DOHH2 (cell line): ENCODE results near the gene PHACTR2.

Source experiments
- H3F3A ChIP-seq: fragments of 200-600 bp; sonication (generic), shearing (Covaris generic); 2 replicates; pipeline ENCODE4 v1.6.0; 2016; ENCODE audit warnings: antibody characterized with exemption, mild to moderate bottlenecking; ENCODE audit not compliant: control insufficient read depth, insufficient read depth
- H3K27ac ChIP-seq: fragments of 200-600 bp; sonication (generic); 2 replicates; pipeline ENCODE4 v1.5.1; 2014; ENCODE audit warnings: low read depth, mild to moderate bottlenecking, low read length, moderate library complexity
- H3K27me3 ChIP-seq: fragments of 200-600 bp; sonication (generic); 2 replicates; pipeline ENCODE4 v1.6.1; 2014; ENCODE audit warnings: mild to moderate bottlenecking, low read length, mixed read lengths; ENCODE audit not compliant: control insufficient read depth
- H3K36me3 ChIP-seq: fragments of 200-600 bp; sonication (generic); 2 replicates; pipeline ENCODE4 v1.6.1; 2014; ENCODE audit warnings: mild to moderate bottlenecking, low read length, moderate library complexity, mixed read lengths; ENCODE audit not compliant: control insufficient read depth
- H3K4me1 ChIP-seq: fragments of 200-600 bp; sonication (generic); 2 replicates; pipeline ENCODE4 v1.6.1; 2014; ENCODE audit warnings: mild to moderate bottlenecking, low read length, mixed read lengths; ENCODE audit not compliant: control insufficient read depth
- H3K4me2 ChIP-seq: fragments of 200-600 bp; sonication (generic); 2 replicates; pipeline ENCODE4 v1.6.0; 2014; ENCODE audit warnings: mild to moderate bottlenecking, low read length, moderate library complexity
- H3K4me3 ChIP-seq: fragments of 200-600 bp; sonication (generic); 2 replicates; pipeline ENCODE4 v1.5.1; 2014; ENCODE audit warnings: mild to moderate bottlenecking, low read length, mixed read lengths
- H3K79me2 ChIP-seq: fragments of 200-600 bp; sonication (generic); 2 replicates; pipeline ENCODE4 v1.6.1; 2014; ENCODE audit warnings: mild to moderate bottlenecking, low read length, mixed read lengths; ENCODE audit not compliant: control insufficient read depth
- H3K9me2 ChIP-seq: fragments of 200-600 bp; sonication (generic); replicated peaks from 2 replicates; pipeline ENCODE4 v1.6.1; 2014; ENCODE audit warnings: mild to moderate bottlenecking, low read length, mixed read lengths; ENCODE audit not compliant: control insufficient read depth
- H3K9me3 ChIP-seq: fragments of 200-600 bp; sonication (generic); 2 replicates; pipeline ENCODE4 v1.6.1; 2014; ENCODE audit warnings: antibody characterized with exemption, low read length, mixed read lengths; ENCODE audit not compliant: control insufficient read depth, insufficient read depth
- H4K20me1 ChIP-seq: fragments of 200-600 bp; sonication (generic); 2 replicates; pipeline ENCODE4 v1.6.0; 2014; ENCODE audit warnings: low read depth, mild to moderate bottlenecking, antibody characterized with exemption, low read length, moderate library complexity; ENCODE audit not compliant: control insufficient read depth, insufficient read depth
- EZH2phosphoT487 ChIP-seq: fragments of 200-600 bp; sonication (generic); IDR thresholded peaks from 2 replicates; pipeline ENCODE4 v1.6.1; 2017; ENCODE audit warnings: borderline replicate concordance, mild to moderate bottlenecking, antibody characterized with exemption, low read length, moderate library complexity, mixed read lengths
- TF ChIP-seq, protein P1 (sequence below): fragments of 200-600 bp; sonication (generic); IDR thresholded peaks from one replicate; pipeline ENCODE4 v1.5.1; 2014; ENCODE audit warnings: antibody characterized with exemption, mild to moderate bottlenecking, low read depth, low read length; ENCODE audit not compliant: poor library complexity, severe bottlenecking

Gene PHACTR2

DNA sequence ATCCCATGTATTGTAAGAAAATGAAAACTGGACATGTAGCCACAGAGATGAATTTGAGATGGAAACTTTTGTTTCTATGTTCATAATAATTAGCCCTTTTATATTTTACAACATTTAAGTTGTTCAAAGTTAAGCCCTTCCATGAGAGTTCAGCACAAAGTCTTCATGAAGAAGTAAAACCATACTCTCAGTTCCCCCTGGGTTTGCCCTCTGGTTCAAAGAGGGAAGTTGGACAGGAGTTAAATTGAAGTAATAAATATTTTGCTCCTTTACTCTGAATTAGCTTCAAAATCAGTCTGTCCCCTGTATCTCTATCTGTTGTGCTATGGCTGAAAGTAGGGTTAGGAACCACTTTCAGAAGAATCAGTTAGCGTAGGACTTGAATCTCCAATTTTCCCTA lies 31.1 kb downstream of the PHACTR2 start:
- H3F3A ChIP-seq, result no peaks in the 10 kb centered on the region
- no peaks in the 10 kb centered on the region for H4K20me1 ChIP-seq
- H3K9me3 ChIP-seq, result no peaks in the 10 kb centered on the region
- no peaks in the 10 kb centered on the region for H3K4me1 ChIP-seq
- no peaks in the 10 kb centered on the region for H3K27me3 ChIP-seq
- TF ChIP-seq, protein P1, sequence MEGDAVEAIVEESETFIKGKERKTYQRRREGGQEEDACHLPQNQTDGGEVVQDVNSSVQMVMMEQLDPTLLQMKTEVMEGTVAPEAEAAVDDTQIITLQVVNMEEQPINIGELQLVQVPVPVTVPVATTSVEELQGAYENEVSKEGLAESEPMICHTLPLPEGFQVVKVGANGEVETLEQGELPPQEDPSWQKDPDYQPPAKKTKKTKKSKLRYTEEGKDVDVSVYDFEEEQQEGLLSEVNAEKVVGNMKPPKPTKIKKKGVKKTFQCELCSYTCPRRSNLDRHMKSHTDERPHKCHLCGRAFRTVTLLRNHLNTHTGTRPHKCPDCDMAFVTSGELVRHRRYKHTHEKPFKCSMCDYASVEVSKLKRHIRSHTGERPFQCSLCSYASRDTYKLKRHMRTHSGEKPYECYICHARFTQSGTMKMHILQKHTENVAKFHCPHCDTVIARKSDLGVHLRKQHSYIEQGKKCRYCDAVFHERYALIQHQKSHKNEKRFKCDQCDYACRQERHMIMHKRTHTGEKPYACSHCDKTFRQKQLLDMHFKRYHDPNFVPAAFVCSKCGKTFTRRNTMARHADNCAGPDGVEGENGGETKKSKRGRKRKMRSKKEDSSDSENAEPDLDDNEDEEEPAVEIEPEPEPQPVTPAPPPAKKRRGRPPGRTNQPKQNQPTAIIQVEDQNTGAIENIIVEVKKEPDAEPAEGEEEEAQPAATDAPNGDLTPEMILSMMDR, result no peak
- TF ChIP-seq EZH2phosphoT487, result no peak
- no peaks in the 10 kb centered on the region for H3K79me2 ChIP-seq
- H3K27ac ChIP-seq, result no peak overlapping the region
- H3K9me2 ChIP-seq, result no peaks in the 10 kb centered on the region
- H3K4me3 ChIP-seq, result no peak overlapping the region
- H3K4me2 ChIP-seq, result no peak overlapping the region
- H3K36me3 ChIP-seq, result no peaks in the 10 kb centered on the region

DNA sequence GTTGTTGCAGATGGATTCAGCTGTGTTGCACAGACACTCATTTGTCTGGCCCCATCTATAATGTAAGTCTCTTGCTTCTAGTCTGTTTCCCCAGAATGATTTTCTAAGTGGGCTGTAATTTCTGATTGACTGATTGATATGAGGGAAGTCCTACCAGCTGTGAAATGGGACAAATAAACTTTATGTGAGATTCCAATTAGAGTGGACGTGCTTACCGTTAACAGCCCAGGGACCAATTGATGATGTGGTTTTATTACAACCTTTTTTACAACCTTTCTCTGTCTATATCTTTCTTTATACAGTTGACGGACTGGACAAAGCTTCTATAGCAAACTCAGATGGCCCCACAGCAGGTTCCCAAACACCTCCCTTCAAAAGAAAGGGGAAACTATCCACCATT lies 33.9 kb downstream of the PHACTR2 start:
- TF ChIP-seq, protein P1, result no peak
- no peak for TF ChIP-seq EZH2phosphoT487
- no peaks in the 10 kb centered on the region for H3K27me3 ChIP-seq
- H4K20me1 ChIP-seq, result no peaks in the 10 kb centered on the region
- no peaks in the 10 kb centered on the region for H3K79me2 ChIP-seq
- H3K36me3 ChIP-seq, result no peaks in the 10 kb centered on the region
- no peaks in the 10 kb centered on the region for H3F3A ChIP-seq
- H3K4me2 ChIP-seq, result no peak overlapping the region
- H3K4me3 ChIP-seq, result no peak overlapping the region
- no peak overlapping the region for H3K27ac ChIP-seq
- no peaks in the 10 kb centered on the region for H3K9me2 ChIP-seq
- H3K9me3 ChIP-seq, result no peaks in the 10 kb centered on the region
- H3K4me1 ChIP-seq, result no peaks in the 10 kb centered on the region

DNA sequence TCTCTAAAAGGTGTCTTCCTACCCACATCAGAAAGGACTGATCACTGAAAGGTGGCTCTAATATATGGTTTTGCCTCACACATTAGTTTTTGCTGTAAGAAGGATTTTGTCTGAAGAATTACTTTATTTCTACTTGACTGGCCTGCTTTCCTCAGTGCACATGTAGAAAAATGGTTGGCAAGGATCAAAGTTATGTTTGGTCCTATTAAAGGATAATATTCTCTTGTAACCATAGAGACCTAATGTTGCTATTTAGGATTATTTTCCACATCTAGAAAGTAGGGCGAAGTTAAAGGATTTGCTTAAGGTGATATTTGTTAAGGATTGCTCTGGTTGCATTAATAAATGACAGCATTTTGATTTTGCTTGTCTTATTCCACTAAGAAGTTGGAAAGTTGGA lies 40.7 kb downstream of the PHACTR2 start:
- Histone ChIP-seq H3K36me3 (no peaks in the 10 kb centered on the region), H3K27ac (no peak overlapping the region), H3F3A (no peaks in the 10 kb centered on the region), H3K9me3 (no peaks in the 10 kb centered on the region), H4K20me1 (no peaks in the 10 kb centered on the region), H3K9me2 (no peaks in the 10 kb centered on the region), H3K4me3 (no peak overlapping the region), H3K4me2 (no peak overlapping the region), H3K79me2 (no peaks in the 10 kb centered on the region), H3K4me1 (no peaks in the 10 kb centered on the region), H3K27me3 (no peaks in the 10 kb centered on the region)
- TF ChIP-seq, protein P1, result no peak
- TF ChIP-seq EZH2phosphoT487, result no peak

DNA sequence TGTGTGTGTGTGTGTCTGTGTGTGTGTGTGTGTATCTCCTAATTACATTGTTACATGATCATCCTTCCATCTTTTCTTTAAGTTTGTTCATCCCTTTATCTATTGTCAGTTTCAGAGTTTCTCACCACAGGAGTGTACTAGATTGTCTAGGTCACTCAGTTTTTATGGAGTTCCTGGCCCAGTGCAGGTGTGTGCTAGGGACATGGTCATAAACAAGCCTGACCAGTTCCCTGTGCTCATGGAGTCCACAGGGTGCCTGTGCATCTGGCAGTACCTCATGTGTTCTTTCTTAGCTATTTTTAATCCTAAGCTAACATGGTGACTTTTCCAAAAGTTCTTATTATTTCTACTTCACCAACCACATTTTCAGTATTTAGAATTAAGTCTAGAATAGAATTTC lies 43.9 kb downstream of the PHACTR2 start:
- H3K4me2 ChIP-seq, result no peak overlapping the region
- H4K20me1 ChIP-seq, result no peaks in the 10 kb centered on the region
- TF ChIP-seq EZH2phosphoT487, result no peak
- TF ChIP-seq, protein P1, result no peak
- no peaks in the 10 kb centered on the region for H3K36me3 ChIP-seq
- no peaks in the 10 kb centered on the region for H3K79me2 ChIP-seq
- no peaks in the 10 kb centered on the region for H3K9me3 ChIP-seq
- H3K27me3 ChIP-seq, result no peaks in the 10 kb centered on the region
- peaks cover 8% of the 10 kb centered on the region for H3K4me1 ChIP-seq
- no peak overlapping the region for H3K27ac ChIP-seq
- no peaks in the 10 kb centered on the region for H3F3A ChIP-seq
- H3K9me2 ChIP-seq, result no peaks in the 10 kb centered on the region
- no peak overlapping the region for H3K4me3 ChIP-seq
